Kidney (tissue), 14 donors: ENCODE measurements around the gene ZBP1. TPM values are rescaled to one million over a fixed set of nuclear protein-coding genes. Genes with fewer than 3 reads are reported as not detected.

Source experiments
- DNase-seq, 5 donors: peaks; one replicate each; pipeline ENCODE4 v3.0.0-alpha.2; 2013 to 2020
- FAIRE-seq: peaks from 2 replicates; lab custom pipeline; 2012; peaks lifted over from hg19 to GRCh38; lab: Jason Lieb, UNC
- H3K27ac ChIP-seq, 2 donors: one replicate each; pipeline ENCODE4 v1.7.0; 2013; ENCODE audit warnings: low read depth in 2 of 2, low read length in 2 of 2, inconsistent platforms in 1 of 2
- H3K27me3 ChIP-seq: one replicate; pipeline ENCODE4 v1.7.1; 2013; ENCODE audit warnings: low read length, inconsistent platforms; ENCODE audit not compliant: control insufficient read depth, insufficient read depth
- H3K36me3 ChIP-seq, 3 donors: one replicate each; pipeline versions ENCODE4 v1.7.0 to v1.7.1; 2013; ENCODE audit warnings: low read length in 3 of 3, control low read depth in 1 of 3, inconsistent platforms in 1 of 3; ENCODE audit not compliant: insufficient read depth in 3 of 3, control insufficient read depth in 2 of 3
- H3K4me1 ChIP-seq, 3 donors: one replicate each; pipeline versions ENCODE4 v1.7.0 to v1.7.1; 2013; ENCODE audit warnings: low read length in 3 of 3, inconsistent platforms in 1 of 3, low read depth in 1 of 3; ENCODE audit not compliant: control insufficient read depth in 2 of 3, insufficient read depth in 2 of 3
- H3K4me3 ChIP-seq, 3 donors: one replicate each; pipeline versions ENCODE4 v1.7.0 to v1.8.1; 2013; ENCODE audit warnings: low read length in 3 of 3, control low read depth in 1 of 3, inconsistent platforms in 1 of 3
- H3K9ac ChIP-seq, 3 donors: one replicate each; pipeline versions ENCODE4 v1.7.0 to v1.7.1; 2013; ENCODE audit warnings: low read length in 3 of 3, control low read depth in 1 of 3, inconsistent platforms in 1 of 3
- H3K9me3 ChIP-seq, 3 donors: one replicate each; pipeline versions ENCODE4 v1.7.0 to v1.7.1; 2013; ENCODE audit warnings: low read length in 3 of 3, control low read depth in 1 of 3, inconsistent platforms in 1 of 3; ENCODE audit not compliant: control insufficient read depth in 2 of 3, insufficient read depth in 1 of 3
- CTCF ChIP-seq: IDR thresholded peaks from 3 replicates; pipeline ENCODE4 v1.5.1; 2012; ENCODE audit warnings: mild to moderate bottlenecking, moderate library complexity, borderline replicate concordance; ENCODE audit not compliant: insufficient read depth; ENCODE audit errors: extremely low read depth
- intact Hi-C: fragments of 100-400 bp; cut with DNase I; formaldehyde crosslinking; loops from one replicate; pipeline ENCODE4 v1.11.1; 2022
- polyA plus RNA-seq: library from polyadenylated mRNA; stranded (reverse); fragments of 350-450 nt; fragmentation: Illumina TruSeq; extraction: RNeasy Lipid Tissue Mini Kit (QIAGEN cat#74804); gene quantifications from one replicate; pipeline ENCODE4 v1.2.3, GENCODE V29; 2014; ENCODE audit warnings: low read depth, low replicate concordance; ENCODE audit not compliant: insufficient read depth
- total RNA-seq: library from RNA; stranded (reverse); fragmentation: NEBNext Ultra II Directional; extraction: Animal tissue kit (Norgen Biotek cat#: 25700); gene quantifications from one replicate; pipeline ENCODE4 v1.2.1, GENCODE V29; 2021
- donor health status: control.
- donor health status: control.
- donor health status: control.
- donor health status: control.
- donor health status: control.
- donor health status: DM: yes; HTN: yes; CAD: no.
- donor health status: Normal renal cell carcinoma (clear cell type).

Gene ZBP1
- total and polyA plus RNA-seq, 2 donors from 2014 or later: 3.7 TPM; not detected in 1

GRCh38 chr20:57563522-57563921 is 56.7 kb downstream of the ZBP1 start:
- intact Hi-C loops: no loop called here
- H3K4me1 ChIP-seq: peaks cover 3 to 8% (median 5%) of the 10 kb centered on the region in 3 donors
- DNase-seq (no peak), FAIRE-seq (no peak)
- TF ChIP-seq CTCF: no peak
- H3K4me3 ChIP-seq: peak overlapping the region in 2 of 3 donors; percentile 76 to 78
- H3K27me3 ChIP-seq: no peaks in the 10 kb centered on the region
- peak overlapping the region in 2 of 3 donors; percentile 7 to 90 for H3K9ac ChIP-seq
- peaks cover 0 to 52% (median 31%) of the 10 kb centered on the region in 3 donors for H3K36me3 ChIP-seq
- H3K9me3 ChIP-seq: no peaks in the 10 kb centered on the region
- peak overlapping the region; percentile 80 to 84 for H3K27ac ChIP-seq

- Histone ChIP-seq H3K27ac (peak overlapping the region; percentile 80 to 84), H3K9ac (peak overlapping the region in 2 of 3 donors; percentile 49 to 90), H3K9me3 (no peaks in the 10 kb centered on the region), H3K36me3 (peaks cover 0 to 52% (median 31%) of the 10 kb centered on the region in 3 donors), H3K27me3 (no peaks in the 10 kb centered on the region), H3K4me1 (peaks cover 3 to 8% (median 5%) of the 10 kb centered on the region in 3 donors), H3K4me3 (peak overlapping the region in 2 of 3 donors; percentile 76 to 78)
- FAIRE-seq (no peak), DNase-seq (no peak)
- intact Hi-C loops: no loop called here
- no peak for TF ChIP-seq CTCF
Measured at GRCh38 chr20:57562541-57563465, 57.4 kb downstream of the ZBP1 start.

GRCh38 chr20:57561356-57562279 is 58.6 kb downstream of the ZBP1 start:
- H3K27me3 ChIP-seq: no peaks in the 10 kb centered on the region
- peak overlapping the region; percentile 51 to 78 (median 76) for H3K4me3 ChIP-seq
- H3K36me3 ChIP-seq: peaks cover 0 to 52% (median 31%) of the 10 kb centered on the region in 3 donors
- H3K4me1 ChIP-seq: peaks cover 3 to 8% (median 5%) of the 10 kb centered on the region in 3 donors
- peak overlapping the region; percentile 80 to 84 for H3K27ac ChIP-seq
- DNase-seq (no peak), FAIRE-seq (no peak)
- intact Hi-C loops: no loop called here
- no peaks in the 10 kb centered on the region for H3K9me3 ChIP-seq
- no peak for TF ChIP-seq CTCF
- H3K9ac ChIP-seq: peak overlapping the region in 2 of 3 donors; percentile 43 to 90
